HT1080 (cell line): ENCODE results near the gene FNDC3A. TPM values are rescaled to one million over a fixed set of nuclear protein-coding genes. Genes with fewer than 3 reads are reported as not detected.

Experiments used
- DNase-seq: peaks from one replicate; pipeline ENCODE4 v3.0.0-alpha.2; 2015; ENCODE audit warnings: low read depth
- polyA plus RNA-seq, 2 experiments: library from polyadenylated mRNA; depleted of rRNA; stranded (reverse); fragments of >200 nt; gene quantifications; 2 replicates each; pipeline ENCODE4 v1.2.3, GENCODE V29; 2015
- total RNA-seq: library from RNA; depleted of rRNA; stranded (reverse); fragments of >200 nt; shearing (Covaris generic); gene quantifications from 2 replicates; pipeline ENCODE4 v1.2.3, GENCODE V29; 2014; rRNA removed

The FNDC3A gene, protein sequence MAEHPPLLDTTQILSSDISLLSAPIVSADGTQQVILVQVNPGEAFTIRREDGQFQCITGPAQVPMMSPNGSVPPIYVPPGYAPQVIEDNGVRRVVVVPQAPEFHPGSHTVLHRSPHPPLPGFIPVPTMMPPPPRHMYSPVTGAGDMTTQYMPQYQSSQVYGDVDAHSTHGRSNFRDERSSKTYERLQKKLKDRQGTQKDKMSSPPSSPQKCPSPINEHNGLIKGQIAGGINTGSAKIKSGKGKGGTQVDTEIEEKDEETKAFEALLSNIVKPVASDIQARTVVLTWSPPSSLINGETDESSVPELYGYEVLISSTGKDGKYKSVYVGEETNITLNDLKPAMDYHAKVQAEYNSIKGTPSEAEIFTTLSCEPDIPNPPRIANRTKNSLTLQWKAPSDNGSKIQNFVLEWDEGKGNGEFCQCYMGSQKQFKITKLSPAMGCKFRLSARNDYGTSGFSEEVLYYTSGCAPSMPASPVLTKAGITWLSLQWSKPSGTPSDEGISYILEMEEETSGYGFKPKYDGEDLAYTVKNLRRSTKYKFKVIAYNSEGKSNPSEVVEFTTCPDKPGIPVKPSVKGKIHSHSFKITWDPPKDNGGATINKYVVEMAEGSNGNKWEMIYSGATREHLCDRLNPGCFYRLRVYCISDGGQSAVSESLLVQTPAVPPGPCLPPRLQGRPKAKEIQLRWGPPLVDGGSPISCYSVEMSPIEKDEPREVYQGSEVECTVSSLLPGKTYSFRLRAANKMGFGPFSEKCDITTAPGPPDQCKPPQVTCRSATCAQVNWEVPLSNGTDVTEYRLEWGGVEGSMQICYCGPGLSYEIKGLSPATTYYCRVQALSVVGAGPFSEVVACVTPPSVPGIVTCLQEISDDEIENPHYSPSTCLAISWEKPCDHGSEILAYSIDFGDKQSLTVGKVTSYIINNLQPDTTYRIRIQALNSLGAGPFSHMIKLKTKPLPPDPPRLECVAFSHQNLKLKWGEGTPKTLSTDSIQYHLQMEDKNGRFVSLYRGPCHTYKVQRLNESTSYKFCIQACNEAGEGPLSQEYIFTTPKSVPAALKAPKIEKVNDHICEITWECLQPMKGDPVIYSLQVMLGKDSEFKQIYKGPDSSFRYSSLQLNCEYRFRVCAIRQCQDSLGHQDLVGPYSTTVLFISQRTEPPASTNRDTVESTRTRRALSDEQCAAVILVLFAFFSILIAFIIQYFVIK
- total RNA-seq: 20.3 and 23.7 TPM in 2 replicates
- polyA plus RNA-seq (2015; cell fraction: cytosol; rRNA removed): 20.7 and 29.8 TPM in 2 replicates
- polyA plus RNA-seq (2015; cell fraction: nucleus; rRNA removed): 60.0 and 64.0 TPM in 2 replicates

DNA sequence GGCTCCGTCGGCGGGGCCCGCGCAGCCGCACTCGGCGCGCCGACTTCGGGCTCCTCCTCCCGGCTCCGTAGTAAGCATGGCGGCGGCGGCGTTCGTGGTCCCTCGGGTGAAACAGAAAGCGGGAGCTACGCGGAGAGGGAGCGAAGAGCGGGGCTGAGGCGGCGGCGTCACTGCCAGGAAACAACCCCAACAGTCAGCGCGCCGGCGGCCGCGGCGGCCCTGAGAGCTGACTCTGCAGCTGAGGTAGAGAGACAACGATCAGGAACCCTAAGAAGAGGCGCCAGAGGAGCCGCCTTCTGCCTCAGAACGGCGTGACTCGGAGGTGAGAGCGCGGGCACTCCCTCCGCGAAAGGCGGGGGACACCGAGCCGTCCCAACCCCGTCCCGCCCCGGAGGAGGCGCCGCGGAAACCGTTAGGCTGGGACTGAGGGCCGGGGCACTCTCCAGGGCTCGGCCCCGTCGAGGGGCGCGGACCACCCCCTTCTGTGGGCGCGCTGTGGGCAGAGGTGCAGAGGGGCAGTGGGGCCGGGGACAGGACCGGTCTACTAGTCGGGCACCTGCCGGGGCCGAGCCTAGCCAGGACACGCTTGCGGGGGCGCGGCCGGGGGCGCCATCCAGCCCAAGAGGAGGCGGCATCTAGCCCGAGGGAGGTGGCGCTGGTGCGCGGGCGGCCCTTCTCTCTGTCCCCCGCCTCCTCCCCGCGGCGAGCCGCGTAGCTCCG lies at the start of gene FNDC3A:
TSS of gene FNDC3A (plus strand) at position 57 of the 720 bp plus-strand sequence. CDS start 30,279 bp downstream, outside the sequence.
- DNase-seq: peak; percentile 84

- DNase-seq: no peak
These were observed 46.8 kb upstream of the FNDC3A start for GRCh38 chr13:48928757-48929430.

DNA sequence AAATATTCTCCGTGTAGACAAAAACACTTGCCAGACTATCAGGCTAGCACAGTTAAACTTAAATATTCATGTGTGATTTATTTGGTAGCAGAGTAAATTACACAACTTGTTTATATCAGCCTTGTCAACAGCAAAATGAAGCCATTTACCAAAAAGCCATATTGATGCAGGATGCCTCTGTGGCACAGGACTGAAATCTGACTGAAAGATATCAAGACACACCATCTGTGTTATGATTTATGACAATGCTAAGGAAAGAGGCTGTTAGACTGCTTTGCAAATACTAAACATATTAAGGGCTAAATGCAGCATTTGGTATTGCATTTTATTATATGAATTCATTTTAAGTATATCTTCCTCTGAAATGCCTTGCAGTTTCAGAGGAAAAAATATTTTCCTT lies 44.8 kb upstream of the FNDC3A start:
- no peak for DNase-seq

DNA sequence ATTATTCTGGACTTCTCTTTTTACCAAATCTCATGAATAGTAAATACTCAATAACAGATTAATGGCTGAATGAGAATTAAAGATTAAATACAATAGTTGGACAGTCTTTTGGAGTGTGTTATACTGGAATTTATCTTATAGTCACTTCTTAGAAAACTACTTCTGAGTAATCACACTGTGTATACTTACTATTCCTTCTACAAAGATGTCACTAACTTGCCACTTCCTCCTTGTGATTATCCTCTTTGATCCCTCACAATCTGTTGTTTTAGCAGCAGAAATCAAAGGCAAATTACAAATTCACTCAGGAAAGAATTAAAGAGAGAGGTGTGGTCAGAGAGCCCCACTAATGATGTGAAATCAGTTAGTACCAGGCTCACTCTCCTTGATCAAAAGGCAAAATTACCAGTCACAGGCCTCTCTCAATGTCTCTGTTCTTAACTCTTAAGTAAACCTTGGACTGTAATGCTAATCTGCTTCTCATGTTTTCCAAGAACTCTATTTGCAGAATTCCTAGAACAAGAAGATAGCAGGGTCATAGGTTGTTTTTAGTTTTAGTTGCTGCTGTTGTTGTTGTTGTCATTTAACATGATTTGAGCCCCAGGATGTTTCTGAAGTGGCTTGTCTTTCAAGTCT lies 37.3 kb upstream of the FNDC3A start:
- no peak for DNase-seq

- no peak for DNase-seq
These were observed 36.0 kb upstream of the FNDC3A start for GRCh38 chr13:48939728-48940127.

- peak; percentile 49 for DNase-seq
These were observed 33.6 kb upstream of the FNDC3A start for GRCh38 chr13:48942131-48942530.

DNA sequence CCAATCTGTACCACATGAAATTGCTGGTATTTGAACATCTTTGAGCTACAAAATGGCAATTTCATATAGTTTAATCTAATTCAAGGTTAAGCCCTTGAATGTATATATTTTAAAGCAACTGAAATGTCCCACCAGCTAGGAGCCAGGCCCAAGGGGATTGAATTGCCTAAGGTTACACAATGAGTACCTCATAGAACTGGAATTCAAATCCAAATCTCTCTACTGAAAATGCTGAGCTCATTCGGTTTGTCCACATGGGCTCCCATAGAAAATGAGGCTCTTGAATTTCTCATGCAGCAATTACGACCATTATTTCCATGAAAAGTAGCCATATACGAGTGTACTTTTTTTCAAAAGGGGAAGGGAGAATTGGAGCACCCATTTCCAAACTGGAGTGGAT lies 31.5 kb upstream of the FNDC3A start:
- DNase-seq: no peak

DNA sequence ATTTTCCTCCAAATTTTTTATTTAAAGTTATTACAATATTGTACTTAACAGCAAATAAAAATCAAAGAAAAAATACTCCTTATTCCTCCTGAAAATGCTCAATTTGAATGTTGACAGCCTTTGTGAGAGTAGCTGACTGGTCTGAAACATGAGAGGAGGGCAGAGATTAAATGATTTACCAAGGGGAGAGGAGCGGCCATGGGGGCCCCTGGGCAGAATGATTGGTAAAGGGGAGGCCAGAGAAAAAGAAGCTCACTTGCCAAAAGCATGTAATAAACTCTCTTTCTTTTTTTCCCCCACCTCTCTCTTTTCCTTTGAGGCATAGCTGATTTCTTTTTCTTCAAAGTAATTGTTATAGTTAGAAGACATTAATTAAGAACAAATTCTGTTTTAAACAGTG lies 30.1 kb upstream of the FNDC3A start:
- DNase-seq: no peak

GRCh38 chr13:48946163-48946562 lies 29.5 kb upstream of the FNDC3A start:
- no peak for DNase-seq

GRCh38 chr13:48949566-48950500 lies 25.9 kb upstream of the FNDC3A start:
- DNase-seq: no peak

- DNase-seq: peak; percentile 66
These were observed 25.2 kb upstream of the FNDC3A start for GRCh38 chr13:48950501-48950875.

- peak; percentile 74 for DNase-seq
These were observed 21.6 kb upstream of the FNDC3A start for GRCh38 chr13:48954081-48954480.

DNA sequence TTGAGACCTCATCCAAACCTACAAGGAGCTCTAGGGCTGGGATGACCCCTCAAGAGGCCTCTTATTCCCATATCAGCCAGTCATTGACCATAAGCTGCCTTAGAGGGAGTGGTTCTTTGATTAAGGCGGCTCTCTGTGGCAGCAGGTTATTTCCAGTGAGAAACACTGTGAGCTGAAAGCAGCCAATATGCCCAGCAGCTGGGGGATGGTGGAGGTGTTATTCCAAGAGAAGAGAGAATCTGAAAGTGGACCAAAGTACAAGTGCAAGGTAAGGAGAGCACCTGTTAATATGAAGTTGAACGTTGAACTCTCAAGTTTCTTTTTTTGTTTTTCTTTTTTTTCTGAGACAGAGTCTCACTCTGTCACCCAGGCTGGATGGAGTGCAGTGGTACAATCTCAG lies 20.2 kb upstream of the FNDC3A start:
- DNase-seq: no peak

GRCh38 chr13:48961379-48961778 lies 14.3 kb upstream of the FNDC3A start:
- DNase-seq: no peak

DNA sequence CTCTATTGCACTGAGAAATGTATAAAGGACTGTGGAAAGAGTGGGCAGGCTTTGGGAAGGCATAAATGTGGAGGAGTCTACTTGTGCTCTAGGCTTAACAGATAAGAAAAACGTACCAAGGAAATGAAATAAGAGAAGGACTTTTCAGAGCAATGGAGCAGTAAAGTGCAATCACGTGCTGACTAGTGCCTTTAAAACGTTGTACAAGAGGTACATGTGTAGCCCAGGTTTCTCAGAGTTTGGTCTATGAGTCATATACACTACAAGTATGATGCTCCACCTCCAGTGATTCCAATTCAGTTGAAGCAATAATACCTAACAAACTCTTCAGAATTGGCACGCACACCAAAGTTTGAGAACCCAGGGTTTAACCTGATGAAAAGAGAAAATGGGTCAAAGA lies 13.4 kb upstream of the FNDC3A start:
- DNase-seq: peak; percentile 55

- no peak for DNase-seq
These were observed 10.0 kb upstream of the FNDC3A start for GRCh38 chr13:48965736-48966135.

DNA sequence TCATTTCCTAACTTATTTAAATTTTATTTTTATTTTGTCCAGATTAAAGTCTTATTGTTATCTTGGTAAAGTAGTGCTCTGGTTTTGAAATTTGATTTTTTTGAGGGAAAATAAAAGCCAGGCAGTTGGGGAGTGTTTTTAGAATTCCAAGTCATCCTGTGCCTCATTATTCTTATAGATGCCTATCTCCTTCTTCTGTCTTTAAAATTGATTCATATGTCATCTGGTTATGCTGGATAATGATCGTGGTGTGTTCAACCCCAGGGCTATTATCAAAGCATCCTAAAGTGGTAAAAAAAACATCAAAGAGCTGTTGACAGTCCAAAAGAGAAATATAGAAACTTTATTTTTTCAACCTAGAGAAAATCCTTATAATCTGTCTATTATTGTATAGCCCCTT lies 6.0 kb upstream of the FNDC3A start:
- no peak for DNase-seq

DNA sequence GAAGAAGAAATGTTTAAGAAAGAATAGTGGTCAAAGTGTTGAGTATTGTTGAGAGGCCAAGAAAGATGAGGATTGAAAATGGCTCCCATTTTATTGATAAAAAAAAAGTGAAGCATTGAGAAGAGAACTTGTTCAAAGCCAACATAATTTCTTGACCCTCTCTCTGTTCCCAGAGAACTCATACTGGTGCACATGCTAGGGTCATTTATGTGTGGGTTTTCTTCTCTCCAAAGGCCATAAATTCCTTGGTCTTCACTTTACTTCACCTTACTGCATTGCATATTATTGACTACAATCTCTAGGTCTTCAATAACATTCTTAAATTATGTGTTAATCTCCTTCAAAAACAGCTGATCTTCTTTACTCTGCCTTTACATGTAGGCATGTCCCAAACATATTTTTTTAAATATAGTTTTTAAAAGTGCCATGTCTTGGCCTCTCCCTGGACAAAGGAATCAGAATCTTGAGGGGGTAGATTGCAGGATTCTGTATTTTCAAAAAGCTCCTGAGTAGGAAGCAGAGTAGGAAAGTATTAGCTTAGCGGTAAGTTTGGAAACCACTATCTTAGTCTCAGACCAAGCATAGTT lies 1.8 kb upstream of the FNDC3A start:
- no peak for DNase-seq
